ENCODE measurements around the gene HNF4A.

DNA sequence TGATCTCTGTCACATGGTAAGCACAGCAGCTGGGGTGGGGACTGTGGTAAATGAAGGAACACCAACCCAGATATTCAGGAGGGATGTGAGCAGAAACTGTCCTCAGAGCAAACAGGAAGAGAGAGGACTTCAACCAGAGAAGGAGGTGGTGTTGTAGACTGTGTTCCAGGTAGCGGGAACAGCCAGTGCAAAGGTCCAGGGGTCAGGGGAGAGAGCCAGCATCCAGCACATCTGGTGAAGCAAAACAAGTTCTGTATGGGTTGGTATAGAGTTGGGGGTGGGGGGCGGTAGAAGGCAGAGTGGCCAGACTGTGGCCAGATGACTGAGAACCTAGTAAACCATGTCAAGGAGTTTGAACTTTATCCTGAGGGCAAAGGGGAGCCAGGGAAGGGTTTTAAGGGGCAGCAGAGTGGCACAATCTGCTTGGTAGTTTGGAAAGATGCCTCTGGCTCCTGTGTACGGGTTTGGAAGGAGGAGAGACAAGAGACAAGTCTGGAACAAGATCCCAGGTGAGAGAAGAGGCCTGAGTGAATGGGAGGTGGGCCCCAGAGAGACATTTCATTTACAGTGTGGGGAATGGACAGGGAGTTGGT lies 92.4 kb downstream of the HNF4A start:
- no peak for TF ChIP-seq POLR2AphosphoS5 (IDR thresholded peaks at IDR 0.05; ENCODE audit: low read depth, low read length)
- TF ChIP-seq, protein P1, sequence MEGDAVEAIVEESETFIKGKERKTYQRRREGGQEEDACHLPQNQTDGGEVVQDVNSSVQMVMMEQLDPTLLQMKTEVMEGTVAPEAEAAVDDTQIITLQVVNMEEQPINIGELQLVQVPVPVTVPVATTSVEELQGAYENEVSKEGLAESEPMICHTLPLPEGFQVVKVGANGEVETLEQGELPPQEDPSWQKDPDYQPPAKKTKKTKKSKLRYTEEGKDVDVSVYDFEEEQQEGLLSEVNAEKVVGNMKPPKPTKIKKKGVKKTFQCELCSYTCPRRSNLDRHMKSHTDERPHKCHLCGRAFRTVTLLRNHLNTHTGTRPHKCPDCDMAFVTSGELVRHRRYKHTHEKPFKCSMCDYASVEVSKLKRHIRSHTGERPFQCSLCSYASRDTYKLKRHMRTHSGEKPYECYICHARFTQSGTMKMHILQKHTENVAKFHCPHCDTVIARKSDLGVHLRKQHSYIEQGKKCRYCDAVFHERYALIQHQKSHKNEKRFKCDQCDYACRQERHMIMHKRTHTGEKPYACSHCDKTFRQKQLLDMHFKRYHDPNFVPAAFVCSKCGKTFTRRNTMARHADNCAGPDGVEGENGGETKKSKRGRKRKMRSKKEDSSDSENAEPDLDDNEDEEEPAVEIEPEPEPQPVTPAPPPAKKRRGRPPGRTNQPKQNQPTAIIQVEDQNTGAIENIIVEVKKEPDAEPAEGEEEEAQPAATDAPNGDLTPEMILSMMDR (IDR thresholded peaks at IDR 0.05): no peak
